ENCODE measurements around the gene DBF4B. TPM values are rescaled to one million over a fixed set of nuclear protein-coding genes. Genes with fewer than 3 reads are reported as not detected.

Gene DBF4B
- total RNA-seq, 1 experiment from 2014 or later: 24.7 TPM

DNA sequence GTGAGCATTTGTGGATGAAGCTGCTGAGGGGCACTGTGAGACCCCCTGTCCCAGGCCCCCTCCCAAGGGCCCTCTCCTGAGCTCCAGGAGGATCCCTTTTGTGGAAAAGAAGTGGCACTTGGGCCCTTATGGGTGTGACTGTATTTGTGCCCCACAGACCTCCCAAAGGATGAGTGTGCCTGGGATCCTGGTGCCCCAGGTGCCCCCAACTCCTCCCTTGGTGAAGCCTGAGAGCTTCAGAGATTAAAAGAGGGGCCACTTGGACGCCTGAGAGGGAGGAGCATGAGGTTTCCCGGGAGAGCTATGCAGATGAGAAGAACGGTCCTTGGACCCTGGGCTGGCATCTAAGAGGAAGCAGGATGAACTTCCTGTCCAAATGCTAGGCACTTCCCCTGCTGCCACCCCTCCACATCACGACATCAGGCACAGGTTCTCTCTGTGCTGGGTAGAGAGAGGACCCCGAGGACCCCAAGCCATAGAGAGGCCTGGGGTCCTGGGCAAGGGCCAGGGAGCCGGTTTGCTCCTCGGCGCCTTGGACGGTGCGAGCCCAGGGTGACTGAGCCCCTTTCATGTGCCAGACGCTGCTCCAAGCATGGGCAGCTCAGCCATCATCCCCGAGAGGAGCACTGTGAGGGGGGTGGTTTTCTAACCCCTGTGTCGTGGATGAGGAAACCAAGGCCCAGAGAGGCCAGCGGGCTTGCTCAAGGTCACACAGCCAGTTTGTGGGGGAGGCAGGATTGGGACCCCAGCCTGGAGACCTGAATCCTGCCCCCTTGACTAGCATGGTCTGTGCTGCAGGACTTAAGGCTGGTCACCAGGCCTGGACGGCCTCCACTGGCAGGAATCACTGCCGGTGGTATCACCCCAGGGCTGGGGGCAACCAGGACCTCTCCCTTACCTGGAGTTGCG is 44.7 kb downstream of the DBF4B start:
- no peak overlapping the region for H2BK15ac ChIP-seq (ENCODE audit: low read depth, low read length)
- no peak overlapping the region; a peak in 1 of 7 replicates for H3K27ac Mint-ChIP-seq
- H3K79me2 ChIP-seq (ENCODE audit: insufficient read depth, low read length): no peaks in the 10 kb centered on the region
- H3K27me3 Mint-ChIP-seq (ENCODE audit: low read depth): peaks cover 42% of the 10 kb centered on the region
- no peak overlapping the region for H2AK5ac ChIP-seq (ENCODE audit: insufficient read length, low read length)
- no peak overlapping the region for H3K56ac ChIP-seq (ENCODE audit: insufficient read length, low read depth, low read length)
- H2BK12ac ChIP-seq (ENCODE audit: insufficient read length, low read depth, low read length): no peak overlapping the region
- no peak overlapping the region for H2BK120ac ChIP-seq (ENCODE audit: low read depth, low read length, poor library complexity, severe bottlenecking)
- H3K9me3 ChIP-seq (ENCODE audit: control insufficient read depth, low read depth, low read length): no peaks in the 10 kb centered on the region
- WGBS (ENCODE audit: extremely low coverage, insufficient read length, low lambda C conversion rate): no CpG with 5 or more reads among the region's 17 CpGs
- H3K14ac ChIP-seq (ENCODE audit: insufficient read depth, low read length): no peak overlapping the region
- no peak overlapping the region for H4K5ac ChIP-seq (ENCODE audit: insufficient read length, low read depth, low read length)
- no peak for DNase-seq
- H2BK5ac ChIP-seq (ENCODE audit: insufficient read length, low read length): no peak overlapping the region
- TF ChIP-seq CTCF (conservative IDR thresholded peaks at IDR 0.05): no peak
- H3K27me3 ChIP-seq (ENCODE audit: insufficient read depth, low read length): peaks cover 14% of the 10 kb centered on the region
- H3K18ac ChIP-seq (ENCODE audit: insufficient read length, low read depth, low read length): no peak overlapping the region
- no peak overlapping the region for H3K23ac ChIP-seq (ENCODE audit: insufficient read length, low read depth, low read length)
- H3K4me1 Mint-ChIP-seq: peaks cover 1 to 2% of the 10 kb centered on the region in 2 experiments; a peak in 2 of 4 replicates
- no peaks in the 10 kb centered on the region for H3K4me1 ChIP-seq (ENCODE audit: insufficient read depth, low read length)
- H3K4ac ChIP-seq (ENCODE audit: low read depth, low read length): no peak overlapping the region
- no peak overlapping the region for H2AFZ ChIP-seq (ENCODE audit: low read length)
- H4K20me1 ChIP-seq (ENCODE audit: control insufficient read depth, insufficient read depth, insufficient read length): no peaks in the 10 kb centered on the region
- no peak overlapping the region for H3T11ph ChIP-seq (ENCODE audit: low read length)
- no peak overlapping the region for H2BK20ac ChIP-seq (ENCODE audit: low read depth, low read length, poor library complexity, severe bottlenecking)
- no peaks in the 10 kb centered on the region for H3K79me1 ChIP-seq (ENCODE audit: insufficient read depth, low read depth, low read length, poor library complexity, severe bottlenecking)
- no peak overlapping the region for H3K27ac ChIP-seq (ENCODE audit: insufficient read length, low read depth, low read length)
- no peaks in the 10 kb centered on the region for H3K9me3 Mint-ChIP-seq
- no peak overlapping the region for H4K8ac ChIP-seq (replicated peaks; ENCODE audit: insufficient read length, low read depth, low read length)
- H4K91ac ChIP-seq (ENCODE audit: insufficient read length, low read depth, low read length): no peak overlapping the region
- peaks cover under 1% of the 10 kb centered on the region for H3K23me2 ChIP-seq (ENCODE audit: insufficient read length, low read depth, low read length, poor library complexity, severe bottlenecking)
- no peak overlapping the region for H3K9ac ChIP-seq (ENCODE audit: extremely low read depth, insufficient read length, low read length)
- H3K36me3 Mint-ChIP-seq (ENCODE audit: insufficient read depth in 1 of 3, low read depth in 3 of 3): peaks cover 14 to 28% (median 25%) of the 10 kb centered on the region in 3 experiments; a peak in 6 of 7 replicates
- no peak overlapping the region for H3K4me2 ChIP-seq (ENCODE audit: insufficient read depth, insufficient read length, low read length)
- H3K4me3 Mint-ChIP-seq: no peak overlapping the region

All from H9 (cell line).